Subcutaneous adipose tissue (tissue), 4 donors: ENCODE results near the gene RAPGEF5. TPM values are rescaled to one million over a fixed set of nuclear protein-coding genes. Genes with fewer than 3 reads are reported as not detected.

Experiments
- CTCF ChIP-seq: fragments of 450-650 bp; IDR thresholded peaks from one replicate; pipeline ENCODE4 v1.5.1; 2016; ENCODE audit warnings: low read depth, mild to moderate bottlenecking, control low read depth, antibody characterized with exemption, moderate library complexity
- total RNA-seq, 4 donors: library from RNA; depleted of rRNA; stranded (reverse); fragments of >200 nt; gene quantifications; one replicate each; pipeline ENCODE4 v1.1.0, GENCODE V29; 2016

Gene RAPGEF5
- total RNA-seq, 4 donors from 2014 or later: 19.7 to 96.2 (median 63.1) TPM

GRCh38 chr7:22090107-22090506 is 266.8 kb downstream of the RAPGEF5 start:
- TF ChIP-seq CTCF: no peak

- TF ChIP-seq CTCF: no peak
These were observed 268.1 kb downstream of the RAPGEF5 start for GRCh38 chr7:22088827-22089226.

- no peak for TF ChIP-seq CTCF
These were observed 269.1 kb downstream of the RAPGEF5 start for GRCh38 chr7:22087861-22088260.

GRCh38 chr7:22083704-22084240 is 273.2 kb downstream of the RAPGEF5 start:
- no peak for TF ChIP-seq CTCF

GRCh38 chr7:22082886-22083703 is 273.9 kb downstream of the RAPGEF5 start:
- TF ChIP-seq CTCF: no peak

GRCh38 chr7:22082553-22082885 is 274.4 kb downstream of the RAPGEF5 start:
- TF ChIP-seq CTCF: no peak

- TF ChIP-seq CTCF: no peak
These were observed 281.4 kb downstream of the RAPGEF5 start for GRCh38 chr7:22075561-22075960.
